Smooth muscle cell (in vitro differentiated cells): ENCODE measurements around the gene PTPN11. TPM values are rescaled to one million over a fixed set of nuclear protein-coding genes. Genes with fewer than 3 reads are reported as not detected.

Experiments
- DNase-seq: peaks from one replicate; lab custom pipeline; 2025; ENCODE audit not compliant: unreplicated experiment; lab: John Stamatoyannopoulos, UW
- H2AFZ ChIP-seq: fragments of 200-600 bp; sonication (generic); 2 replicates; pipeline ENCODE4 v1.6.0; 2016; ENCODE audit warnings: antibody characterized with exemption, low read depth, mild to moderate bottlenecking
- H3F3A ChIP-seq: fragments of 200-600 bp; sonication (generic); 2 replicates; pipeline ENCODE4 v1.6.0; 2017; ENCODE audit warnings: antibody characterized with exemption, low read depth
- H3K27ac ChIP-seq: fragments of 200-600 bp; sonication (generic); 2 replicates; pipeline ENCODE4 v1.5.1; 2016; ENCODE audit warnings: low read depth, mild to moderate bottlenecking
- H3K27me3 ChIP-seq: fragments of 200-600 bp; sonication (generic); 2 replicates; pipeline ENCODE4 v1.6.1; 2016; ENCODE audit warnings: low read depth, mild to moderate bottlenecking
- H3K36me3 ChIP-seq: fragments of 200-600 bp; sonication (generic); 2 replicates; pipeline ENCODE4 v1.5.1; 2016; ENCODE audit warnings: low read depth
- H3K4me1 ChIP-seq: fragments of 200-600 bp; sonication (generic); 2 replicates; pipeline ENCODE4 v1.5.1; 2016; ENCODE audit warnings: low read depth
- H3K4me2 ChIP-seq: fragments of 200-600 bp; sonication (generic); 2 replicates; pipeline ENCODE4 v1.6.0; 2016; ENCODE audit warnings: mild to moderate bottlenecking
- H3K4me3 ChIP-seq: fragments of 200-600 bp; sonication (generic); 2 replicates; pipeline ENCODE4 v1.5.1; 2016; ENCODE audit warnings: mild to moderate bottlenecking
- H3K79me2 ChIP-seq: fragments of 200-600 bp; sonication (generic); 2 replicates; pipeline ENCODE4 v1.6.0; 2016; ENCODE audit warnings: low read depth, mild to moderate bottlenecking
- H3K9ac ChIP-seq: fragments of 200-600 bp; sonication (generic); 2 replicates; pipeline ENCODE4 v1.6.0; 2016; ENCODE audit warnings: low read depth
- H3K9me3 ChIP-seq: fragments of 200-600 bp; sonication (generic); replicated peaks from 2 replicates; pipeline ENCODE4 v1.5.1; 2016; ENCODE audit warnings: low read depth
- H4K20me1 ChIP-seq: fragments of 200-600 bp; sonication (generic); 2 replicates; pipeline ENCODE4 v1.6.0; 2016; ENCODE audit warnings: low read depth
- CTCF ChIP-seq: fragments of 200-600 bp; sonication (generic); IDR thresholded peaks from 2 replicates; pipeline ENCODE4 v1.5.1; 2017; ENCODE audit warnings: borderline replicate concordance, mild to moderate bottlenecking, antibody characterized with exemption; ENCODE audit not compliant: insufficient read depth, poor library complexity, severe bottlenecking
- WGBS: methylation state at CpG from one replicate; pipeline ENCODE4 v1.1.7; 2016; ENCODE audit warnings: low lambda C conversion rate; 5-methylcytosine and 5-hydroxymethylcytosine counted together
- polyA plus RNA-seq: library from polyadenylated mRNA; unstranded; fragments of >200 nt; fragmentation: Nextera tagmentation; extraction: Ambion mirVana; gene quantifications from 2 replicates; pipeline ENCODE4 v1.2.1, GENCODE V29; 2016
- total RNA-seq: library from RNA; depleted of rRNA; stranded (reverse); fragments of >200 nt; gene quantifications from 2 replicates; pipeline ENCODE4 v1.2.3, GENCODE V29; 2014

PTPN11 gene
- total and polyA plus RNA-seq, 2 experiments from 2014 or later: 44.6 to 77.2 TPM

GRCh38 chr12:112533528-112533927 is 114.8 kb downstream of the PTPN11 start:
- no peak overlapping the region for H3K9ac ChIP-seq
- WGBS: 94% methylated on average over 7 of the region's 7 CpGs
- H3K79me2 ChIP-seq: no peaks in the 10 kb centered on the region
- no peak overlapping the region for H3K4me2 ChIP-seq
- TF ChIP-seq CTCF: no peak
- H3K27ac ChIP-seq: no peak overlapping the region
- no peaks in the 10 kb centered on the region for H3K9me3 ChIP-seq
- no peak for DNase-seq
- no peaks in the 10 kb centered on the region for H4K20me1 ChIP-seq
- no peak overlapping the region for H2AFZ ChIP-seq
- no peaks in the 10 kb centered on the region for H3K4me1 ChIP-seq
- no peaks in the 10 kb centered on the region for H3K36me3 ChIP-seq
- H3K4me3 ChIP-seq: no peak overlapping the region
- H3K27me3 ChIP-seq: no peaks in the 10 kb centered on the region
- H3F3A ChIP-seq: no peaks in the 10 kb centered on the region

DNA sequence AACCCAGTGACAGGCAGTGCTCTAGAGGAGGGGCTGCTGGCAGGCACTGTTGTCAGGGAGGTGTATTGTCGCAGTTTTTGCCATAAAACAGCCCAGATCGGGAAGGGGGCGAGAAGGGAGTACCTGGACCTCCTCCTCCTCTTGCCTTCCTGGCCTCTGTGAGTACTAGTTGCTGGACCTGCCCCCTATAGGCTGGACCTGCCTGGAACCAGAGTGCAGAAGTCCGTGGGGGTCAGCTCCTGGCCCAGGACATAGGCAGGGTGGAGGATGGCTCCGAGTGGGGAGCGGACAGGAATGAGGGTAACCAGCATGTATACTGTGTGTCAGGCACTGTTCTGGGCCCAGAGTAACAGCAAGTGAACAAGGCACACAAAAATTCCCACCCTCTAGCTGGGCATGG is 116.3 kb downstream of the PTPN11 start:
- H3K9ac ChIP-seq: no peak overlapping the region
- H3K27ac ChIP-seq: no peak overlapping the region
- no peaks in the 10 kb centered on the region for H3K4me1 ChIP-seq
- no peaks in the 10 kb centered on the region for H3K27me3 ChIP-seq
- no peaks in the 10 kb centered on the region for H4K20me1 ChIP-seq
- H3K9me3 ChIP-seq: no peaks in the 10 kb centered on the region
- no peak for DNase-seq
- no peak overlapping the region for H3K4me2 ChIP-seq
- 93% methylated on average over 6 of the region's 6 CpGs for WGBS
- H3F3A ChIP-seq: no peaks in the 10 kb centered on the region
- H3K36me3 ChIP-seq: no peaks in the 10 kb centered on the region
- H3K4me3 ChIP-seq: no peak overlapping the region
- no peak overlapping the region for H2AFZ ChIP-seq
- no peak for TF ChIP-seq CTCF
- no peaks in the 10 kb centered on the region for H3K79me2 ChIP-seq

DNA sequence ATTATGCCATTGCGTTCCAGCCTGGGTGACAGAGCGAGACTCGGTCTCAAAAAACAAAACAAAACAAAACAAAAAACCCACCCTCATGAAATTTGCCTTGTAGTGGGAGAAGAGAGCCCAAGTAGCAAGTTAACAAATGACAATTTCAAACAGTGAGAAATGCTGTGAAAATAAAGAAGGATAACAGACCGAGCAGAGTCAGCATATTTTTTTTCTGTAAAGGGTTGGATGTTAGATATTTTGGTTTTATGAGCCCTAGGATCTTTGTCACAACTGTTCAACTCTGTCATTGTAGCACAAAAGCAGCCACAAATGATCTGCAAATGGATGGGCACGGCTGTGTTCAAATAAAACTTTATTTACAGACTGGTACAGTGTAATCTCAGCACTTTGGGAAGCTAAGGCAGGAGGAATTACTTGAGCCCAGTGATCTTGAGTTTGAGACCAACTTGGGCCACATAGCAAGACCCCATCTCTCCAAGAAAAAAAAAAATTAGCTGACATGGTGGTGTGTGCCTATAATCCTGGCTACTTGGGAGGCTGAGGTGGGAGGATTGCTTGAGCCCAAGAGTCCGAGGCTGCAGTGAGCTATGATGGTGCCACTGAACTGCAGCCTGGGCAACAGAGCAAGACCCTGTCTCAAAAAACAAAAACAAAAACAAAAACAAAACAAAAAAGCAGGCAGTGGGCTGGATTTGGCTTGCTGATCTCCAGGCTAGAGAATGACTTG is 117.1 kb downstream of the PTPN11 start:
- WGBS: 92% methylated on average over 6 of the region's 6 CpGs
- TF ChIP-seq CTCF: no peak

DNA sequence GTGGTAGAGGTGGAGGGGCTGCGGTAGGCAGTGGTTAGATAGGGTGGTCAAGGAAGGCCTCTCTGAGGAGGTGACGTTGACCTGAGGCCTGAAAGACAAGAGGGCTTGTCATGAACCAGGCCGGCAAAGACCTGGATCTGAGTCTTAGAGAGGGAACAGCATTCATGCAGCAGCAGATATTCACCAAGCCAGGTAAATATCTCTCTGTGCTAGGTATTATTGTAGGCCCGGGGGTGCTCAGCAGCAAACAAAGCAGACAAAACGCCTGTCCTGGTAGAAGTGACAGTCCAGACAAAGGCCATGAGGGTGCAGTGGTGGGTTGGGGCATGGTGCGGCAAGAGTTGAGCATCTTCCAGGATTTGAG is 117.6 kb downstream of the PTPN11 start:
- Histone ChIP-seq H3K4me1 (no peaks in the 10 kb centered on the region), H2AFZ (no peak overlapping the region), H3K4me3 (no peak overlapping the region), H3K9ac (no peak overlapping the region), H3K27me3 (no peaks in the 10 kb centered on the region), H3K9me3 (no peaks in the 10 kb centered on the region), H3K79me2 (no peaks in the 10 kb centered on the region), H3K4me2 (no peak overlapping the region), H3F3A (no peaks in the 10 kb centered on the region), H4K20me1 (no peaks in the 10 kb centered on the region), H3K36me3 (no peaks in the 10 kb centered on the region), H3K27ac (no peak overlapping the region)
- no peak for TF ChIP-seq CTCF
- 93% methylated on average over 6 of the region's 6 CpGs for WGBS
- no peak for DNase-seq

More for the DNA sequence above, 117.1 kb downstream of the PTPN11 start:
- Histone ChIP-seq H3K27me3 (no peaks in the 10 kb centered on the region), H3F3A (no peaks in the 10 kb centered on the region), H3K36me3 (no peaks in the 10 kb centered on the region), H2AFZ (no peak overlapping the region), H3K4me3 (no peak overlapping the region), H3K4me1 (no peaks in the 10 kb centered on the region), H3K79me2 (no peaks in the 10 kb centered on the region), H3K4me2 (no peak overlapping the region), H3K9me3 (no peaks in the 10 kb centered on the region), H3K9ac (no peak overlapping the region), H4K20me1 (no peaks in the 10 kb centered on the region), H3K27ac (no peak overlapping the region)
- DNase-seq: no peak
